GM21737 (cell line): Measurements from ENCODE around the gene EI24.
"Not testable (repeated sequence)": the region's sequence is repeated elsewhere in the genome, so short reads cannot be mapped to it uniquely, and the experiment has no call there.

ENCODE experiments used
- ATAC-seq: cut with Tn5 transposase; IDR thresholded peaks from one replicate; pipeline ENCODE4 v1.9.1; 2021; ENCODE audit warnings: mild to moderate bottlenecking, moderate library complexity; ENCODE audit not compliant: unreplicated experiment

The EI24 gene

DNA sequence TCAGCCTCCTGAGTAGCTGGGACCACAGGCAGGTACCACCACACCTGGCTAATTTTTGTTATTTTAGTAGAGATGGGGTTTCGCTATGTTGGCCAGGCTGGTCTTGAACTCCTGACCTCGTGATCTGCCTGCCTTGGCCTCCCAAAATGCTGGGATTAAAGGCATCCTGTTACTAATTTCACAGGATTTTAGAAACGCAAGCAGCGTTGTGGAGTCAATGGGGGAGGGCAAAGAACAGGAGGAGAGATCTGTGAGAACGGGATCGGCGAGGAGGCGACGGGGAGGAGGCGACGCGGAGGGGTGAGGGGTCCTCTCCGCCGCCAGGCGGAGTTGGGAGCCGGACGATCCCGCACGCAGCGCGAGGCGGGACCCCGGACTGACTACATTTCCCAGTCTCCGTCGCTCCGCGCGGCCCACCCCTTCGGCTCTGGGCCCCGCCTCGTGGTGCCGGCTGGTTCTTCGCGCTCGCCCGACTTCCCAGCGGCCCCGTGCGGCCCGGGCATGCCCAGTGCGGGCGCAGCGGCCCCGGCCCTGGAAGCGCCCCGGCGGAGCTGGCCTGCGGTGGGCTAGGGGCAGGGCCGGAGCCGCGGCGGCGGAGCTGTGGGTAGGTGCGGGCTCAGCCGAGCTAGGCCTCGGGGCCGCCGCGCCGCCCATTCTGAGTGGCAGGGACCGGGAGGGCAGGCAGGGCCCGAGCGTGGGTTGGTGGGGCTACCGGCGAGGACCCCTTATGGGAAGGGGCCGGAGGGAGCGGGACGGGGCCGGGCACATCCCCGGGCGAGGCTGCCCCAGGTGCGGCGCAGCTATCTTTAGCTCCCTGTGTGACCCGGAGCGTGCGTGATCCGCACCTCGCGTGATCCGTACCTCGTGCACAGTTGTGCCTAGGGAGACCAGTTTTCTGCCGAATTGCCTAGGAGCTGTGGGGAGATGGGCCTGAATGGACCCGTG lies at the start of gene EI24:
Gene EI24, plus strand, starts transcription at position 508 of the 945 bp plus-strand sequence. CDS start 3,051 bp downstream, outside the sequence.
- ATAC-seq, result peak; percentile 99

- ATAC-seq, result no peak
Measured at GRCh38 chr11:125519860-125520834, 49.1 kb upstream of the EI24 start.

DNA sequence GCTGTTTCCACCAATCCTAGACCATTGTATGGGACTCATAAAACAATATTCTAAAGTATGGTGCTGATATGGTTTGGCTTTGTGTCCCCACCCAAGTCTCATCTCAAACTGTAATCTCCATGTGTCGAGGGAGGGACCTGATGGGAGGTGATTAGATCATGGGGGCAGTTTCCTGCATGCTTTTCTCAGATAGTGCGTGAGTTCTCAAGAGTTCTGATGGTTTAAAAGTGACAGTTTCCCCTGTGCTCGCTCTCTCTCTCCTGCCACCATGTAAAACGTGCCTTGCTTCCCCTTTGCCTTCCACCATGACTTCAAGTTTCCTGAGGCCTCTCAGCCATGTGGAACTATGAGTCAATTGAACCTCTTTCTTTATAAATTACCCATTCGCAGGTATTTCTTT lies 44.0 kb upstream of the EI24 start:
- no peak for ATAC-seq

DNA sequence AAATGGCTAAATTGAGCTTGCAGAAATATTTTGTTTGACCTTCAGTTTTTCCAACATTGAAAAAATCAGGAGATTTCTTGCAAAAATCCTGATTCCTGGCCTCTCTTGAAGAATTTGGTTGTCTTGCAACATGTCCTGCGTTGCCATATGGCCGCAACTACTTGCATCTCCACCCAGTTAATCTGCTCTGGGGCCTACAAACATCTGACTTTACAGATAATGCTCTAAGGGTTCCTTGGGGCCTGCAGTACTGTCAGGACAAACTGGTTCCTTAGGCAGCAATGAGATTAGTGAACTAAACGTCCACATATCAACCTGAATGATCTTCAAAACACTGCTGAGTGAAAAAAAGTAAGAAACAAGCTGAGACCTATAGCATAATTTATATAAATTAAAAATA lies 36.6 kb upstream of the EI24 start:
- ATAC-seq, result no peak

DNA sequence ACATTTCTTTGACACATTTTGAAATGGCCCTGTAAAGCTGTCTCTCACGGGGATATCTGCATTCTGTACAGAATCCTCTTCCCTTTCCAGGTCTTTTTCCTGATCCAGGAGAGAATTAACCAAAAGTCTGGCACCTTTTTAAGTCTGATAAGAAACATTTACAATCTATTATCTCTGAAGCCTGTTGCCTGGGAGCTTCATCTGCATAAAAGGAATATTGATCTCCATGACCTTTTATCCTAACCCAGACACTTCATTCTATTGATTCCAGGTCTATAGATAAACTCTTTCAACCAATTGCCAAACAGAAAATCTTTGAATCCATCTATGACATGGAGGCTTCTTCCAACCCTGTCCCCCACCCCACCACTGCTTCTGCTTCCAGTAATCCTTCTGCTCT lies 33.7 kb upstream of the EI24 start:
- no peak for ATAC-seq

- not testable (repeated sequence) for ATAC-seq
Measured at GRCh38 chr11:125536834-125537233, 32.4 kb upstream of the EI24 start.

DNA sequence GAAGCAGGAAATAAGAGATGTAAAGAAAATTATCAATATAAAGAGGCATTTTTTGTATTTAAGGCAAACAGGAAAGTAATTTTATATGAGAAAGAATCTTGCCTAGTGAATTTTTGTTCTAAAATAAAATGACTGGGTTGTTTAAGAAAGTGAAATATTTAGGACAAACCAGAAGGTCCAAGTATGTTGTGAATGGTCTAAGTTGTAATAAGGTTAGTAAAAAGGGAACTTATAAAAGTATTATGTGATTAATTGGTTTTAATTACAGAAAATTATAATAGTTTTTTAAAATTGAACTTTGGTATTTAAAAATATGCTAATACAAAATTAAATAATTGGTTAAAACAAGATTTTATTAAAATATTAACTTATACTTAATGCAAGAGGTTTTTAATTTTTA lies 26.6 kb upstream of the EI24 start:
- ATAC-seq, result no peak

- no peak for ATAC-seq
Measured at GRCh38 chr11:125550780-125551179, 18.5 kb upstream of the EI24 start.

DNA sequence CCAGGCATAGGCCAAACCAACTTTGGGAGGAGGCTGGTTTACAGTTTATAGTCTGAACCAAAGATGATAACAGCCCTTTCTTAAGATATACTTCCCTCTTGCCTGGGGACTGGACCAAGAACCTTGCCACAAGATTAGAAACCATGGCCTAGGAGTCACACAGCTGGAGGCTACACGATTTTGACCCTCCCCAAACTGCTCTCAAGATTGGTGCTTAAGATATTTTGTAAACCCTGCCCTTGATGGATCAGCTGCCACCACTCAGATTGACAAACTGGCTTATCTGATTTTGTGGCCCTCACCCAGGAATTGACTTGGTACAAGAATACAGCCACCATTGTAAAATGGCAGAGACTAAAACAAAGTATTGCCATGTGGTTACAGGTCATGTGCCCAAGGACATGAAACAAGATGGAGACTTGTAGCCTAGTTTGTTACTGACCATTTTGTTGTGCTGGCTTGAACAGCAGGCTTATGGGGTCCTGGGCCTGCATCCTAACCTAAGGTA lies 17.4 kb upstream of the EI24 start:
- no peak for ATAC-seq

DNA sequence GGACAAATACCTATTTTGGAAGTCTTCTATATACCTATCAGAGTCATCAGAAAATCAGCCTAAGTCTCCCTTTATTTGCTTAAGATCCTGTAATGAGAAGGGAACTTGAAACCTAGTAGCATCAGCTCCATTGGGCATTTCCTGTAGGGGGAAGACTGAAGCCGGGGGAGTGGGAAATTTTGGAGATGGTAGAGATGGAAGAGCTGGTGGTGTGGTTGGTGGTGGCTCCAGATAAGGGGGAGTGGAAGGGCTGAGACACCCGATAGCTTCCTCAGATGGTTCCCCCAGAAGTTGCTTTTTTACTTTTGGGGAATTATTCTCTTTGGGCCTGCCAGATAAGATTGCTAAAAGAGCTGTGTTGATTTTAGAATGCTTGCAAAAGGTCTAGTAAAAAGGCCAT lies 16.4 kb upstream of the EI24 start:
- ATAC-seq, result no peak

DNA sequence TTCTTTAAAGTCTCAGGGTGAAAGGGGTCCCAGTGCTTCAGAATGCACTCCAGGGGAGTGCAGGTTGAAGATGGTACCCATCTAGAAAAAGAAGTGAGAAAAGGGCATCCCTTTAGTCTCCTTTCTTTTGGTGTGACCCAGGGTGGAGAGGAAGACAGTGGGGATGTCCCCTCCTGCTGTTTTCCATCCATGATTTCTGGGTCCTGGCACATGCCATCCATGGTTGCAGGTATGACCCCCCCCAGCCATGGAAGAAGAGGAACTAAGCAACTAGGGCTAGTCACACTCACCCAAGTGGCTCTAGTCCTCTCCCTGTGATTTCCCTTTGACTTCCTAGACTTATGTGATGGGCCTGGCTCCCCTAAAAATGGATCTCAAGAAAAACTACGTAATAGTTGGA lies 15.9 kb upstream of the EI24 start:
- no peak for ATAC-seq

GRCh38 chr11:125554038-125554437 lies 15.2 kb upstream of the EI24 start:
- no peak for ATAC-seq

GRCh38 chr11:125559888-125560287 lies 9.4 kb upstream of the EI24 start:
- no peak for ATAC-seq

DNA sequence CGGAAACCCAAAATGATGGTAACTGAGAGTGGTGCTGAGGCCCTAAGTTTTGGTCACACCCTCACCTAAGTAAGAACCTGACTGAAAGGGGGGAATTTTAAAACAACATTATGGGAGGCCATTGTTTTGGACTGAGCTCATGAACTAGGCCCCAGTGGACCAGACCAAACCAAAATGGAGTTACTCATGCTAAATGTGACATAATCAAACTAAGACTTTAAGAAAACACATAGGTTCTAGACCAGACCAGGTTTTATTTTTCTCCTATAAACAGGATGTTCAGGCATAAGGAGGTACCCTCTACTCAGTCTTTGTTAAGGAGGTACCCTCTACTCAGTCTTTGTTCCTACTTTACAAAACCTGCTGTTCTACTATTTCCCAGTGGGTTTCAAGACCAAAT lies 7.4 kb upstream of the EI24 start:
- no peak for ATAC-seq

DNA sequence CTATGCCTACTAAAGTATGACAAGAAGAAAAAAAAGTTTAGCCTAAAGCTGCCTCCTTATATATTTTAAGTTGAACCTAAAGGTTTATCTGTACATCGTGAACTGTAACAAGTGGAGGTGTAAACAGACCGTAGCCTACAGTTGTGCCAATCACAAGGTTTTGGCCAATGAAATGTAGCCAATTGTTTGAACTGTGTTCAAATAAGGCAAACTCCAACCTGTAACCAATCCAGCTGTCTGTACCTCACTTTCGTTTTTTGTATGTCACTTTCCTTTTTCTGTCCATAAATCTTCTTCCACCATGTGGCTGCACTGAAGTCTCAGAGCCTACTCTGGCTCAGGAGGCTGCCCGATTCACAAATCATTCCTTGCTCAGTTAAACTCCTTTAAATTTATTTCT lies 6.8 kb upstream of the EI24 start:
- no peak for ATAC-seq

- no peak for ATAC-seq
Measured at GRCh38 chr11:125564357-125564756, 4.9 kb upstream of the EI24 start.

DNA sequence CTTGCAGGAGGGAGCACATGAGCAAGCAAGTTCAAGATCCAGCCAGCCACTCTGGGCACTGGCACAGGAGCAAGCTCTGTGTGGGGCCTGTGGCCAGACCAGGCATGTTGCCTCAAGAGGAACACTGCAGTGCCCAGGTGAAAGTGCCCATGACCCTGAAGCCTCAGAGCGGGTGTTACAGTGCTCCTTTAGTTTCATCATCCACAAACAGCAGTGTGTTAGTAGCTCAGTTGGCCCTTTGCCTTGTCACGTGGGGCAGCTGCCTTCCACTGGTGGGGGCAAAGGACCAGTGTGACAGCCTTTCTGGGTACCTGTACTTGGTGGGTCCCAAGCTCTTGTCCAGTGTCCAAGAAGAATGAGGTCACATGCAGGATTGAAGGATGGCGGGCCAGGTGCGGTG lies 3.0 kb upstream of the EI24 start:
- ATAC-seq, result no peak

DNA sequence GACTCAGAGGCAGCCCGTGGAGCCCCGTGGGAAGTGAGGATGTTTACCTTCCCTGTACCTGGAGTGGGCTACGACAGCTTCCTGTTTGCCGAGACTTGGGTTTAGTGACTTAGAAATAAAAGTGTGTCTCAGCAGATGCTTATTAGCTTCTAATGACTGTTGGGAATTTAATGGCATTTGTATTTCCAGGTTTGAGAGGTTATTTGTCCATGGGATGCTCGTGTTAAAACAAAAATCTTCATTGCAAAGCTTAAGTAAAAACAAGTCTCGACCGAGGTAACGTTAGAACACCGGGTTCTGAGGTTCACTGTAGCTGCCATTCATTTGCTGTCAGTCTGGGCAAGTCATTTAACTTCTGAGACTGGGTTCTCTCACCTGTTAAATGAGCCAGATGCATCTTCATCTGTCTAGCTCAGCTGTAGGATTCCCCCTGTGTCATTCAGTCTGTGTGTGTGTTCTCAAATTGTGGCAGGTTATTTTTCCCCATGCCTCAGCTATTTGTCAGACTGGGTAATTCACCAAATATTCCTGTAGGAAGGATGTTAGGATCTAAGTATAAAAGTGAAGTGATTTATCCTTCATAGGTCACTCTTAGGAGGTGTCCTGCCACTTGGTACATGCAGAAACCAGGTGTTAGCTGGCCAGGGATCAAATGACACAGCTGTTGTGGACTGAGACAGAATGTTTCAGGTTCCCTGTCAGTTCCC lies 791 bp downstream of the EI24 start:
- ATAC-seq, result no peak

GRCh38 chr11:125570952-125571351 lies 1.7 kb downstream of the EI24 start:
- ATAC-seq, result no peak

GRCh38 chr11:125572916-125573315 lies 3.6 kb downstream of the EI24 start:
- no peak for ATAC-seq

- ATAC-seq, result not testable (repeated sequence)
Measured at GRCh38 chr11:125577181-125577580, 7.9 kb downstream of the EI24 start.
